ENCODE results near the gene LRCH1.

LRCH1 gene

GRCh38 chr13:46627462-46627861 is 74.5 kb downstream of the LRCH1 start:
- ATAC-seq (ENCODE audit: insufficient read depth, low read depth) (no peak), DNase-seq (no peak)
- H3K79me2 ChIP-seq (ENCODE audit: insufficient read depth, low read length), result peaks cover 98% of the 10 kb centered on the region
- H3K27ac ChIP-seq (ENCODE audit: low read length), result no peak overlapping the region
- H2AFZ ChIP-seq (ENCODE audit: low read depth, low read length), result no peak overlapping the region
- no peaks in the 10 kb centered on the region for H3K9me3 ChIP-seq (ENCODE audit: insufficient read depth, low read length, severe bottlenecking)
- H3K4me1 ChIP-seq (ENCODE audit: insufficient read depth, low read length), result peaks cover 20% of the 10 kb centered on the region
- H4K20me1 ChIP-seq (ENCODE audit: insufficient read depth, low read length), result peaks cover 78% of the 10 kb centered on the region
- no peaks in the 10 kb centered on the region for H3K27me3 ChIP-seq (ENCODE audit: insufficient read depth, low read length, poor library complexity)
- no peak overlapping the region for H3K4me3 ChIP-seq (ENCODE audit: low read depth in 1 of 2, low read length in 2 of 2)
- no peak for TF ChIP-seq EZH2 (IDR thresholded peaks at IDR 0.05; ENCODE audit: borderline replicate concordance, low read depth, low read length, severe bottlenecking)
- no peak for TF ChIP-seq CTCF (IDR thresholded peaks at IDR 0.05; ENCODE audit: borderline replicate concordance, extremely low read depth, low read length, poor library complexity, severe bottlenecking)
- no peak overlapping the region for H3K4me2 ChIP-seq (ENCODE audit: insufficient read depth, low read length)
- H3K9ac ChIP-seq (ENCODE audit: low read depth, low read length), result no peak overlapping the region
- H3K36me3 ChIP-seq (ENCODE audit: insufficient read depth, low read length), result no peaks in the 10 kb centered on the region

GRCh38 chr13:46628622-46629365 is 75.8 kb downstream of the LRCH1 start:
- no peak overlapping the region for H3K4me3 ChIP-seq (ENCODE audit: low read depth in 1 of 2, low read length in 2 of 2)
- H4K20me1 ChIP-seq (ENCODE audit: insufficient read depth, low read length), result peaks cover 77% of the 10 kb centered on the region
- DNase-seq (no peak), ATAC-seq (ENCODE audit: insufficient read depth, low read depth) (no peak)
- H2AFZ ChIP-seq (ENCODE audit: low read depth, low read length), result no peak overlapping the region
- no peaks in the 10 kb centered on the region for H3K27me3 ChIP-seq (ENCODE audit: insufficient read depth, low read length, poor library complexity)
- peaks cover 20% of the 10 kb centered on the region for H3K4me1 ChIP-seq (ENCODE audit: insufficient read depth, low read length)
- H3K79me2 ChIP-seq (ENCODE audit: insufficient read depth, low read length), result peaks cover 98% of the 10 kb centered on the region
- no peak overlapping the region for H3K4me2 ChIP-seq (ENCODE audit: insufficient read depth, low read length)
- TF ChIP-seq EZH2 (IDR thresholded peaks at IDR 0.05; ENCODE audit: borderline replicate concordance, low read depth, low read length, severe bottlenecking) (no peak), CTCF (IDR thresholded peaks at IDR 0.05; ENCODE audit: borderline replicate concordance, extremely low read depth, low read length, poor library complexity, severe bottlenecking) (no peak)
- H3K9me3 ChIP-seq (ENCODE audit: insufficient read depth, low read length, severe bottlenecking), result no peaks in the 10 kb centered on the region
- no peak overlapping the region for H3K9ac ChIP-seq (ENCODE audit: low read depth, low read length)
- no peak overlapping the region for H3K27ac ChIP-seq (ENCODE audit: low read length)
- no peaks in the 10 kb centered on the region for H3K36me3 ChIP-seq (ENCODE audit: insufficient read depth, low read length)

DNA sequence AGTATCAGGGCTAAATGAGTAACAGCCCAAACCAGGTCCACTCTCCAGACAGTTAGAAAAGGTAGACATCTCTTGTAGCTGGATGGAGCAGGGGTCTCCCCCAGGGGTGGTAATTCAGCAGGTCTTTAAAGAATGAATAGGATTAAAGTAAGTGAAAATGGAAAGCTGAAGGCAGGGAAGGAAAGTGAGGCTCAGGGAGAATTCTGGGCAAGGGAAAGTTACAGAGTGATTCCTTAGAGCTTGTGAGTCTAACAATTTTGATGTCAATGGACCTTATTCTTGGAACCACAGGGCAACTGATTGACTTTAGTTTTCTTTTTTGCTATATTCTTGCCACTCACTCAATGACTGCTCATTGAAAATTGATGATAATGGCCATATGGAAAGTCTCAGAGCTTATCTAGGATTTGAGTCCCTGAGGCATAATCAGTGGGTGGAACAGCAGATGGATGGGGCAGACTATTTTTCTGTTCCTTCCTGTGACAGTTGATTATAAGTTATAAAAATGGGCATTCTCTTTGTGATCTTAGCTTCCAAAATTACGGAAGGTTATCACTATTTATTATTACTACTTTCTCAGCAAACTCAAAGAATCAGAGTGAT is 76.9 kb downstream of the LRCH1 start:
- Histone ChIP-seq H3K9ac (ENCODE audit: low read depth, low read length) (no peak overlapping the region), H4K20me1 (ENCODE audit: insufficient read depth, low read length) (peaks cover 77% of the 10 kb centered on the region), H3K4me1 (ENCODE audit: insufficient read depth, low read length) (peaks cover 20% of the 10 kb centered on the region), H3K27ac (ENCODE audit: low read length) (no peak overlapping the region), H3K4me3 (ENCODE audit: low read depth in 1 of 2, low read length in 2 of 2) (no peak overlapping the region), H2AFZ (ENCODE audit: low read depth, low read length) (no peak overlapping the region), H3K79me2 (ENCODE audit: insufficient read depth, low read length) (peaks cover 97% of the 10 kb centered on the region), H3K9me3 (ENCODE audit: insufficient read depth, low read length, severe bottlenecking) (no peaks in the 10 kb centered on the region), H3K36me3 (ENCODE audit: insufficient read depth, low read length) (no peaks in the 10 kb centered on the region), H3K27me3 (ENCODE audit: insufficient read depth, low read length, poor library complexity) (no peaks in the 10 kb centered on the region), H3K4me2 (ENCODE audit: insufficient read depth, low read length) (no peak overlapping the region)
- TF ChIP-seq CTCF (IDR thresholded peaks at IDR 0.05; ENCODE audit: borderline replicate concordance, extremely low read depth, low read length, poor library complexity, severe bottlenecking) (no peak), EZH2 (IDR thresholded peaks at IDR 0.05; ENCODE audit: borderline replicate concordance, low read depth, low read length, severe bottlenecking) (no peak)
- DNase-seq, result no peak
- ATAC-seq (ENCODE audit: insufficient read depth, low read depth), result no peak
